B cell (primary cell): ENCODE results near the gene RAB22A.

ENCODE experiments used
- EZH2 ChIP-seq: IDR thresholded peaks from 2 replicates; pipeline ENCODE4 v1.6.1; 2012; ENCODE audit warnings: borderline replicate concordance, low read depth, mild to moderate bottlenecking, moderate library complexity, low read length; ENCODE audit not compliant: insufficient read depth, poor library complexity, severe bottlenecking
- TF ChIP-seq, protein P1 (sequence below): fragments of 200-600 bp; IDR thresholded peaks from one replicate; pipeline ENCODE4 v1.8.0; 2022; ENCODE audit warnings: antibody characterized with exemption, mild to moderate bottlenecking

- TF ChIP-seq, protein P1, sequence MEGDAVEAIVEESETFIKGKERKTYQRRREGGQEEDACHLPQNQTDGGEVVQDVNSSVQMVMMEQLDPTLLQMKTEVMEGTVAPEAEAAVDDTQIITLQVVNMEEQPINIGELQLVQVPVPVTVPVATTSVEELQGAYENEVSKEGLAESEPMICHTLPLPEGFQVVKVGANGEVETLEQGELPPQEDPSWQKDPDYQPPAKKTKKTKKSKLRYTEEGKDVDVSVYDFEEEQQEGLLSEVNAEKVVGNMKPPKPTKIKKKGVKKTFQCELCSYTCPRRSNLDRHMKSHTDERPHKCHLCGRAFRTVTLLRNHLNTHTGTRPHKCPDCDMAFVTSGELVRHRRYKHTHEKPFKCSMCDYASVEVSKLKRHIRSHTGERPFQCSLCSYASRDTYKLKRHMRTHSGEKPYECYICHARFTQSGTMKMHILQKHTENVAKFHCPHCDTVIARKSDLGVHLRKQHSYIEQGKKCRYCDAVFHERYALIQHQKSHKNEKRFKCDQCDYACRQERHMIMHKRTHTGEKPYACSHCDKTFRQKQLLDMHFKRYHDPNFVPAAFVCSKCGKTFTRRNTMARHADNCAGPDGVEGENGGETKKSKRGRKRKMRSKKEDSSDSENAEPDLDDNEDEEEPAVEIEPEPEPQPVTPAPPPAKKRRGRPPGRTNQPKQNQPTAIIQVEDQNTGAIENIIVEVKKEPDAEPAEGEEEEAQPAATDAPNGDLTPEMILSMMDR, result no peak
- no peak for TF ChIP-seq EZH2
These were observed 13.3 kb upstream of the RAB22A start for GRCh38 chr20:58296051-58296837.
